KOPT-K1 (cell line): ENCODE data around the gene CMSS1.
A peak's percentile ranks its signal among the peaks of the same experiment; 100 is the strongest.

ENCODE experiments used
- H3K27ac ChIP-seq: fragments of 200-600 bp; sonication (generic); 2 replicates; pipeline ENCODE4 v1.5.1; 2016; ENCODE audit warnings: antibody characterized with exemption, mild to moderate bottlenecking, low read depth, low read length; ENCODE audit not compliant: poor library complexity, severe bottlenecking
- H3K36me3 ChIP-seq: fragments of 200-600 bp; sonication (generic); 2 replicates; pipeline ENCODE4 v1.5.1; 2017; ENCODE audit warnings: antibody characterized with exemption, mild to moderate bottlenecking, low read length, moderate library complexity; ENCODE audit not compliant: insufficient read depth
- H3K9me3 ChIP-seq: fragments of 200-600 bp; sonication (generic); 2 replicates; pipeline ENCODE4 v1.5.1; 2017; ENCODE audit warnings: antibody characterized with exemption, low read length, mild to moderate bottlenecking; ENCODE audit not compliant: insufficient read depth, poor library complexity, severe bottlenecking

The CMSS1 gene

GRCh38 chr3:100198579-100199269 lies 381.1 kb downstream of the CMSS1 start:
- Histone ChIP-seq H3K9me3 (no peaks in the 10 kb centered on the region), H3K27ac (no peak overlapping the region), H3K36me3 (no peaks in the 10 kb centered on the region)

- Histone ChIP-seq H3K9me3 (no peaks in the 10 kb centered on the region), H3K36me3 (no peaks in the 10 kb centered on the region), H3K27ac (no peak overlapping the region)
These were observed 387.5 kb downstream of the CMSS1 start for GRCh38 chr3:100205171-100205570.

DNA sequence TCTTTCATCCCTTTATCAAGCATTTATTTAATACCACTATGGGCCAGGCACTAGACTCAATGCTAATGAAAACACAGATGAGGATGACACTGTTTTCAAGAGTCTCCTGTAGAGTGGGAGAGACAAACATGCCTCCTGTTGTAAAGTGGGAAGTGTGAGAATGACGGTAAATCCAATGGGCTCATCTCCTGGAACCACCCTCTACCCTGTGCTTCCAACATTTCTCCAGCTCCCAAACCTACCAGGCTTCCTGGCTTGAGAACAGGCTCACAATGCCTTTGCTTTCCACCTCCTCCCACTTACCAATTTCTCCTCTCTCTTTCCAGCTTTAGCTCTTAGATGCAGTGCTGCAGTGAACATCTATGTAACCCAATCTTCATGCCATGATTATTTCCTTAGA lies 389.0 kb downstream of the CMSS1 start:
- H3K36me3 ChIP-seq, result no peaks in the 10 kb centered on the region
- no peaks in the 10 kb centered on the region for H3K9me3 ChIP-seq
- H3K27ac ChIP-seq, result no peak overlapping the region

GRCh38 chr3:100207886-100208285 lies 390.2 kb downstream of the CMSS1 start:
- no peak overlapping the region for H3K27ac ChIP-seq
- H3K36me3 ChIP-seq, result no peaks in the 10 kb centered on the region

DNA sequence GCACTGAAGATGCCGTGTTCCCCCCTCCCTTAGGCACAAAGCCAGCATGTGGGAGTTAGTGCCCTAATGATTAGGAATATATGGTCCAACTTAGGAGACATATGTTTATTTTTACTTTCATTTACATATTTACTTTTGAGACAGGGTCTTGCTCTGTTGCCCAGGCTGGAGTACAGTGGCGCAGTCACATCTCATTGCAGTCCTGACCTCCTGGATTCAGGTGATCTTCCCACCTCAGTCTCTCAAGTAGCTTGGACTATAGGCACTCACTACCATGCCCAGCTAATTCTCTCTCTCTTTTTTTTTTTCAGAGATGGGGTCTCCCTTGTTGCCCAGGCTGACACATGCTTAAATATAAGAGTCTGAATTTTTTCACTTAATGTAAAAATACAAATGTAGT lies 391.5 kb downstream of the CMSS1 start:
- Histone ChIP-seq H3K27ac (no peak overlapping the region), H3K9me3 (no peaks in the 10 kb centered on the region), H3K36me3 (no peaks in the 10 kb centered on the region)

More at GRCh38 chr3:100207886-100208285, 390.2 kb downstream of the CMSS1 start:
- no peaks in the 10 kb centered on the region for H3K9me3 ChIP-seq

DNA sequence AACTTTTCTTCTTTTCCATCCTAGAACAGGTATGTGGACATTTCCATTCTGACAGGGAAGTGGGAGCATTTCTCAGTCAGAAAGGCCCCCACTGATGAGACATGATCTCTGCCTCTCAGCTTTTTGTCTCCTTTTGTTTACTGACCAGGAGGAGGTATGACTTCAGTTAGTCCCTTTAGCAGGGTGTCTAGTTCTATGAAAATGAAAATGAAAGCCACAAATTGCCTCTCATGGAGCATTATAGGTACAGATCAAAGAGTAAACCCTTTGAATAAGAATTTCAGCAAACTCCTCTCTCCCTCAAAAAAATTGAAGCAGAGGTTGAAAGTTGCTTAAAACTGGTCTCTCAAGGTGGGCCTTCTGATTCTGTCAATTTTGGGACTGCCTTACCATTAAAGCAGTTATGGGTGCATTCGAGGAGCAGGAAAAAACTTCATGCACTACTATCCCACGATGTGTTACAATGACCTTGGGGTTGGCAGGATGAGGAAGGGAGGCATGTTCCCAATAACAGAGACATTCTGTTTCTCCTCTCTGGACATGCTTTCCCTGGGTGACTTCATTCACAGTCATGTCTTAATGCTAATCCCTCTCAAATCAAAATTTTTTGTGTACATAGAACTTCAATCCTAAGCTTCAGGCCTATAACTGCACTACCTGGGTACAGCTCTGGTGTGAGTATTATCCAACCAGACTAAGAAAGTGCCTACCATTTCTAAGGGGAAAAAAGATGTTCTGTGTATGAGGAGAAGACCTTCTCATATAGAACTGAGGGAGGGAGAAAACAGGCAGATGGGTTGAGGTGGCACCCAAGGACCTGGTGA lies 392.5 kb downstream of the CMSS1 start:
- Histone ChIP-seq H3K9me3 (no peaks in the 10 kb centered on the region), H3K27ac (peak overlapping the region; percentile 59), H3K36me3 (no peaks in the 10 kb centered on the region)

- Histone ChIP-seq H3K9me3 (no peaks in the 10 kb centered on the region), H3K27ac (peak overlapping the region; percentile 59), H3K36me3 (no peaks in the 10 kb centered on the region)
These were observed 393.1 kb downstream of the CMSS1 start for GRCh38 chr3:100210772-100211135.

- H3K9me3 ChIP-seq, result peaks cover 3% of the 10 kb centered on the region
- H3K36me3 ChIP-seq, result no peaks in the 10 kb centered on the region
- H3K27ac ChIP-seq, result no peak overlapping the region
These were observed 396.4 kb downstream of the CMSS1 start for GRCh38 chr3:100213891-100214573.

DNA sequence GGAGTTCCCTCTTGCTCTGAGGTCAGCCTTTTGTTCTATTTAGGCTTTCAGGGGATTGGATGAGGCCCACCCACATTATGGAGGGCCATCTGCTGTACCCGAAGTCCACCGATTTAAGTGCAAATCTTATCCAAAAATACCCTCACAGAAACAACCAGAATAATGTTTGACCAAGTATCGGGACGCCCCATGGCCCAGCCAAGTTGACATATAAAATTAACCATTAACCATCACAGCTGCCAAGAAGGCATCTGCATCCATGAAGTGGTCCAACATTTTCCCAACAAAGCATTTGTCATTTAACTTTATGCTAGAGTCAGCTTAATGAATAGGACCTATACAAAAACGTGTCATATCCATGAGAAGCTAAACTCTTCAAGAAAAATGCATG lies 396.9 kb downstream of the CMSS1 start:
- H3K36me3 ChIP-seq, result no peaks in the 10 kb centered on the region
- no peak overlapping the region for H3K27ac ChIP-seq
- H3K9me3 ChIP-seq, result peaks cover 8% of the 10 kb centered on the region

- no peaks in the 10 kb centered on the region for H3K36me3 ChIP-seq
- H3K27ac ChIP-seq, result no peak overlapping the region
- H3K9me3 ChIP-seq, result peaks cover 14% of the 10 kb centered on the region
These were observed 399.1 kb downstream of the CMSS1 start for GRCh38 chr3:100216713-100217112.

DNA sequence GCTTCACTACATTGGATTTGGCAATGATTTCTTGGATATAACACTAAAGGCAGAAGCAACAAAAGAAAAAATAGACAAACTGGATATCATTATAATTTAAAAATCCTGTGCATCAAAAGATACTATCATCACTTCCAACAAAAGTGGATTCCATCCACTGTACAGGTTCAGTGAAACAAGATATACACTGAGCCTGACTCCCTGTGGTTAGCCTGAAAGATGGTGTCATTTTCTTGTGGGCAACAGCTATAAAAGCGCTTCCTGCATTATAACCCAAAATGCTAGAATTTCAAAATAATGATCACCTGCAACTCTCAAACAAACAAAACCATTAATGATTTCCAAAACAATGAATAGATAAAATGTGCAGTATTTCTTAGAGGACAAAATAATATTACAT lies 403.5 kb downstream of the CMSS1 start:
- no peak overlapping the region for H3K27ac ChIP-seq

GRCh38 chr3:100225193-100225592 lies 407.5 kb downstream of the CMSS1 start:
- no peaks in the 10 kb centered on the region for H3K9me3 ChIP-seq
- H3K27ac ChIP-seq, result no peak overlapping the region
- no peaks in the 10 kb centered on the region for H3K36me3 ChIP-seq

More for the DNA sequence above, 403.5 kb downstream of the CMSS1 start:
- no peaks in the 10 kb centered on the region for H3K36me3 ChIP-seq
- peaks cover 14% of the 10 kb centered on the region for H3K9me3 ChIP-seq

DNA sequence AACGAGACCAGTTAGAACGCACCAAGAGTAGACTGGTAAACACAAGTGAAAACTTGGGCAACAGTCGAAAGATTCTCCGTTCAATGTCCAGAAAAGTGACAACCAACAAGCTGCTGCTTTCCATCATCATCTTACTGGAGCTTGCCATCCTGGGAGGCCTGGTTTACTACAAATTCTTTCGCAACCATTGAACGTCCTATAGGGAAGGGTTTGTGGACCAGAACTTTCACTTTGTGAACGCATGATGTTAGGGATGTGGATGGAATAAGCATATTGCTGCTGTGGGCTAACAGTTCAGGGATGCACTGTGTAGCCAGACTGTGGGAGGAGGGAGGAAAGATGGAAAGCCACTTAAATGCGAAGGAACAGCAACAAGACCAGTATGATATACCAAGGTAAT lies 408.2 kb downstream of the CMSS1 start:
- Histone ChIP-seq H3K36me3 (no peaks in the 10 kb centered on the region), H3K27ac (no peak overlapping the region), H3K9me3 (no peaks in the 10 kb centered on the region)

GRCh38 chr3:100226712-100227429 lies 409.2 kb downstream of the CMSS1 start:
- no peaks in the 10 kb centered on the region for H3K9me3 ChIP-seq
- H3K27ac ChIP-seq, result no peak overlapping the region
- H3K36me3 ChIP-seq, result no peaks in the 10 kb centered on the region

- Histone ChIP-seq H3K9me3 (no peaks in the 10 kb centered on the region), H3K27ac (no peak overlapping the region), H3K36me3 (no peaks in the 10 kb centered on the region)
These were observed 409.9 kb downstream of the CMSS1 start for GRCh38 chr3:100227511-100227921.
